ENCODE data around the gene METTL14. TPM values are rescaled to one million over a fixed set of nuclear protein-coding genes. Genes with fewer than 3 reads are reported as not detected.

The METTL14 gene
- total RNA-seq, 1 experiment from 2014 or later, result 26.3 TPM

DNA sequence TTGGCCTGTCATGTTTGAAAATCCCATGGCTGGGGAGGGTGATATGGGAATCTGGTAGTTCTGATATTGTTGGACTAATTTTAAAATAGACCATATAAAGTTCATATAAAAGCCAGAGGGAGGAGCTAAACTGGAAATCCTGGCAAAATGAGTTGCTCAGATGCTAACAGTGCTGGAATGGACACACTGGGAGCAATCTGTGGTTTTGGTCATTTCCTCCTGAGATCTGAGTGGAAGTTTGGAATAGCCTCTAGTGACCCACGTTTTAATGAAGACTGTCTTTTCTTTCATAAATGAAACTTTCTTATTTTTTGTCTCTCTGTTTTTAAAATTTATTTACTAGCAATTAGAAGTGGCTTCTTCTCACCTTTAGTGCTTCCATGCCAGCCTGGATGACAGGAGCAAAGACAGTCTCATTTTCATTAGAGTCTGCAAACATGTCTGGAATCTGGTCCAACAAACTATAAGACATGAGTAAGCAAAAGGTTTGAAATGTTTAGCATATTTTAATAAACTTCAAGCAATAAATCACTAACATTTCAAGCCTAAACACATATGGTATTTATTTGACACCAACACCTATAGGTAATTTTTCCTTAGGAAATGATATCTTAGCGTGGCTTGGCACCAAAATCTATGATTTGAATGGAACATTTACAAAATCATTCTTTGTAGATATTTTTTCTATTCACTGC lies 66.6 kb downstream of the METTL14 start:
- Histone ChIP-seq H3K36me3 (ENCODE audit: low read depth) (no peaks in the 10 kb centered on the region), H2AFZ (no peak overlapping the region), H3K4me3 (no peak overlapping the region), H4K20me1 (ENCODE audit: insufficient read depth) (no peaks in the 10 kb centered on the region), H3K27ac (no peak overlapping the region), H3K4me1 (replicated peaks; ENCODE audit: insufficient read depth) (no peaks in the 10 kb centered on the region), H3K9me2 (ENCODE audit: insufficient read depth) (no peaks in the 10 kb centered on the region), H3F3A (ENCODE audit: insufficient read depth, low read depth) (no peaks in the 10 kb centered on the region), H3K27me3 (ENCODE audit: insufficient read depth, low read depth) (no peaks in the 10 kb centered on the region), H3K9me3 (ENCODE audit: insufficient read depth, low read depth) (no peaks in the 10 kb centered on the region), H3K79me2 (ENCODE audit: low read depth) (no peaks in the 10 kb centered on the region), H3K4me2 (no peak overlapping the region)
- TF ChIP-seq EZH2 (IDR thresholded peaks at IDR 0.05; ENCODE audit: low read depth), result no peak
- TF ChIP-seq, protein P1, sequence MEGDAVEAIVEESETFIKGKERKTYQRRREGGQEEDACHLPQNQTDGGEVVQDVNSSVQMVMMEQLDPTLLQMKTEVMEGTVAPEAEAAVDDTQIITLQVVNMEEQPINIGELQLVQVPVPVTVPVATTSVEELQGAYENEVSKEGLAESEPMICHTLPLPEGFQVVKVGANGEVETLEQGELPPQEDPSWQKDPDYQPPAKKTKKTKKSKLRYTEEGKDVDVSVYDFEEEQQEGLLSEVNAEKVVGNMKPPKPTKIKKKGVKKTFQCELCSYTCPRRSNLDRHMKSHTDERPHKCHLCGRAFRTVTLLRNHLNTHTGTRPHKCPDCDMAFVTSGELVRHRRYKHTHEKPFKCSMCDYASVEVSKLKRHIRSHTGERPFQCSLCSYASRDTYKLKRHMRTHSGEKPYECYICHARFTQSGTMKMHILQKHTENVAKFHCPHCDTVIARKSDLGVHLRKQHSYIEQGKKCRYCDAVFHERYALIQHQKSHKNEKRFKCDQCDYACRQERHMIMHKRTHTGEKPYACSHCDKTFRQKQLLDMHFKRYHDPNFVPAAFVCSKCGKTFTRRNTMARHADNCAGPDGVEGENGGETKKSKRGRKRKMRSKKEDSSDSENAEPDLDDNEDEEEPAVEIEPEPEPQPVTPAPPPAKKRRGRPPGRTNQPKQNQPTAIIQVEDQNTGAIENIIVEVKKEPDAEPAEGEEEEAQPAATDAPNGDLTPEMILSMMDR (conservative IDR thresholded peaks at IDR 0.05), result no peak
- CTCF ChIA-PET, result no interaction called here
- no TSS peak for BruUV-seq (replicated peaks)
- DNase-seq, result no peak
- POLR2A ChIA-PET (ENCODE audit: unreplicated experiment), result no interaction called here
- intact Hi-C loops (cut with micrococcal nuclease; ENCODE audit: unreplicated experiment), result no loop called here

DNA sequence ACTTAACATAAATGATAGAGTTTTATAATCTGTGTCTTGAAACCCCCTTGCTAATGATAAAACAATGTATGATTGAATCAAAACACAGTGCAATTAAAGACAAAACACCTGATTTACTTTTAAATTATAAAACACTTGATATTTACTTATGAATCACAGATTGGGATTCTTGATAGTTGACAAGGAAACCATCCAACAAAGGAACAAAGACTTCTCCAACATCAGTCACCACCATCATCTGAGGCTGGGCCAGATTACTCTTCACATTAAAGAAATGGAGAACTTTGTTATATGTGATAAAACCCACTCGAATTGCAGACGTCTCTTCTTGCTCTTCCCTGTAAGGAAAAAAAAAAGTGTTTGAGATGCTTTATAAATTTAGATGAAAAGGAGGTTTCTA lies 67.4 kb downstream of the METTL14 start:
- TF ChIP-seq, protein P1 (conservative IDR thresholded peaks at IDR 0.05), result no peak
- no peak for TF ChIP-seq EZH2 (IDR thresholded peaks at IDR 0.05; ENCODE audit: low read depth)
- H3K9me2 ChIP-seq (ENCODE audit: insufficient read depth), result no peaks in the 10 kb centered on the region
- H4K20me1 ChIP-seq (ENCODE audit: insufficient read depth), result no peaks in the 10 kb centered on the region
- no peak overlapping the region for H3K27ac ChIP-seq
- no peaks in the 10 kb centered on the region for H3K9me3 ChIP-seq (ENCODE audit: insufficient read depth, low read depth)
- no peaks in the 10 kb centered on the region for H3F3A ChIP-seq (ENCODE audit: insufficient read depth, low read depth)
- POLR2A ChIA-PET (ENCODE audit: unreplicated experiment), result no interaction called here
- H3K4me1 ChIP-seq (replicated peaks; ENCODE audit: insufficient read depth), result no peaks in the 10 kb centered on the region
- no peaks in the 10 kb centered on the region for H3K79me2 ChIP-seq (ENCODE audit: low read depth)
- no peak for DNase-seq
- H3K4me2 ChIP-seq, result no peak overlapping the region
- H3K27me3 ChIP-seq (ENCODE audit: insufficient read depth, low read depth), result no peaks in the 10 kb centered on the region
- intact Hi-C loops (cut with micrococcal nuclease; ENCODE audit: unreplicated experiment), result no loop called here
- no peaks in the 10 kb centered on the region for H3K36me3 ChIP-seq (ENCODE audit: low read depth)
- no TSS peak for BruUV-seq (replicated peaks)
- CTCF ChIA-PET, result no interaction called here
- no peak overlapping the region for H2AFZ ChIP-seq
- H3K4me3 ChIP-seq, result no peak overlapping the region

DNA sequence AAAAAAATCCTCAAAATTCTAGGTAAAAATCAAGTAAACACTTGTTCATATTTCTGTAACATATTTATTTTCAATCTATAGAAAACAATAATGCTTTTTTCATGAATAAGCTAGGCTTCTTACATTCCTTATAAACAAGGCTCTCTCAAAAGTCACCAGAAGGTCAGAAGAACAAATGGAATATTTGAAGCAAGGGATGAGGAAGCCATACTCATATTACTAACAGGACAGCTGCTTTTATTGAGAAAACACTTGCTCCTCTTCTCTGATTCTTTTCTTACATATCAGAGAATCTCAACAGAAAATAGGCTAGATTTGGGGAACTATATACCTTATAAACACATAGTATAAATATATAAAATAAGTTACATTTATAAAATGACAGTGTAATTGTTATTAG lies 67.9 kb downstream of the METTL14 start:
- intact Hi-C loops (cut with micrococcal nuclease; ENCODE audit: unreplicated experiment), result no loop called here
- ChIA-PET POLR2A (ENCODE audit: unreplicated experiment) (interaction anchor here (0.6 kb wide), 1 partner anchor 165 kb away, joined by 4 read pairs; no protein-coding TSS in a partner anchor), CTCF (no interaction called here)
- no peak for DNase-seq
- Histone ChIP-seq H3K79me2 (ENCODE audit: low read depth) (no peaks in the 10 kb centered on the region), H3K4me3 (no peak overlapping the region), H3K36me3 (ENCODE audit: low read depth) (no peaks in the 10 kb centered on the region), H4K20me1 (ENCODE audit: insufficient read depth) (no peaks in the 10 kb centered on the region), H3K9me2 (ENCODE audit: insufficient read depth) (no peaks in the 10 kb centered on the region), H3K9me3 (ENCODE audit: insufficient read depth, low read depth) (no peaks in the 10 kb centered on the region), H2AFZ (no peak overlapping the region), H3F3A (ENCODE audit: insufficient read depth, low read depth) (no peaks in the 10 kb centered on the region), H3K27ac (no peak overlapping the region), H3K4me2 (no peak overlapping the region), H3K4me1 (replicated peaks; ENCODE audit: insufficient read depth) (no peaks in the 10 kb centered on the region), H3K27me3 (ENCODE audit: insufficient read depth, low read depth) (no peaks in the 10 kb centered on the region)
- no TSS peak for BruUV-seq (replicated peaks)
- TF ChIP-seq, protein P1 (conservative IDR thresholded peaks at IDR 0.05), result no peak
- TF ChIP-seq EZH2 (IDR thresholded peaks at IDR 0.05; ENCODE audit: low read depth), result no peak
